ENCODE results near the gene EHMT1. TPM values are rescaled to one million over a fixed set of nuclear protein-coding genes. Genes with fewer than 3 reads are reported as not detected.

The EHMT1 gene
- total RNA-seq, 1 experiment from 2014 or later, result 112 TPM

GRCh38 chr9:137787381-137787780 is 168.6 kb downstream of the EHMT1 start:
- Mint-ChIP-seq H3K4me3 (no peak overlapping the region), H3K9me3 (no peaks in the 10 kb centered on the region; a peak in 1 of 5 replicates), H3K36me3 (ENCODE audit: insufficient read depth in 1 of 3, low read depth in 3 of 3) (peaks cover 41 to 56% (median 55%) of the 10 kb centered on the region in 3 experiments), H3K4me1 (peaks cover 28 to 30% of the 10 kb centered on the region in 2 experiments), H3K27me3 (ENCODE audit: low read depth) (no peaks in the 10 kb centered on the region; the same call in 1 of the 2 replicates), H3K27ac (peak overlapping the region in 2 of 3 experiments; percentile 88 to 95; a peak in 2 of 7 replicates)
- Histone ChIP-seq H3K23me2 (ENCODE audit: insufficient read length, low read depth, low read length, poor library complexity, severe bottlenecking) (no peaks in the 10 kb centered on the region), H3K4ac (ENCODE audit: low read depth, low read length) (no peak overlapping the region), H2AK5ac (ENCODE audit: insufficient read length, low read length) (no peak overlapping the region), H3K56ac (ENCODE audit: insufficient read length, low read depth, low read length) (no peak overlapping the region), H3K9ac (ENCODE audit: extremely low read depth, insufficient read length, low read length) (no peak overlapping the region), H3K79me2 (ENCODE audit: insufficient read depth, low read length) (no peaks in the 10 kb centered on the region; the same call in 1 of the 2 replicates), H2BK12ac (ENCODE audit: insufficient read length, low read depth, low read length) (no peak overlapping the region), H3K18ac (ENCODE audit: insufficient read length, low read depth, low read length) (no peak overlapping the region), H2AFZ (ENCODE audit: low read length) (no peak overlapping the region), H3K4me2 (ENCODE audit: insufficient read depth, insufficient read length, low read length) (no peak overlapping the region), H4K8ac (replicated peaks; ENCODE audit: insufficient read length, low read depth, low read length) (no peak overlapping the region), H2BK15ac (ENCODE audit: low read depth, low read length) (no peak overlapping the region), H3K27me3 (ENCODE audit: insufficient read depth, low read length) (no peaks in the 10 kb centered on the region), H2BK120ac (ENCODE audit: low read depth, low read length, poor library complexity, severe bottlenecking) (no peak overlapping the region), H3T11ph (ENCODE audit: low read length) (no peak overlapping the region), H3K9me3 (ENCODE audit: control insufficient read depth, low read depth, low read length) (no peaks in the 10 kb centered on the region), H4K5ac (ENCODE audit: insufficient read length, low read depth, low read length) (no peak overlapping the region), H3K14ac (ENCODE audit: insufficient read depth, low read length) (no peak overlapping the region), H3K23ac (ENCODE audit: insufficient read length, low read depth, low read length) (no peak overlapping the region), H4K20me1 (ENCODE audit: control insufficient read depth, insufficient read depth, insufficient read length) (peaks cover 5% of the 10 kb centered on the region), H3K27ac (ENCODE audit: insufficient read length, low read depth, low read length) (no peak overlapping the region), H3K79me1 (ENCODE audit: insufficient read depth, low read depth, low read length, poor library complexity, severe bottlenecking) (no peaks in the 10 kb centered on the region), H2BK20ac (ENCODE audit: low read depth, low read length, poor library complexity, severe bottlenecking) (no peak overlapping the region), H4K91ac (ENCODE audit: insufficient read length, low read depth, low read length) (no peak overlapping the region), H3K4me1 (ENCODE audit: insufficient read depth, low read length) (peaks cover 7% of the 10 kb centered on the region; the same call in 1 of the 2 replicates), H2BK5ac (ENCODE audit: insufficient read length, low read length) (no peak overlapping the region)
- no peak for TF ChIP-seq CTCF (conservative IDR thresholded peaks at IDR 0.05)
- no CpG with 5 or more reads among the region's 15 CpGs for WGBS (ENCODE audit: extremely low coverage, insufficient read length, low lambda C conversion rate)
- no peak for DNase-seq

Measured in H9 (cell line).